Fibroblast of mammary gland (primary cell): ENCODE results near the gene B2M.

Experiments used
- DNase-seq: peaks from one replicate; pipeline ENCODE4 v3.0.0-alpha.2; 2010; ENCODE audit warnings: low read depth
- H3K4me3 ChIP-seq: 2 replicates; pipeline ENCODE4 v1.5.1; 2011; ENCODE audit warnings: low read depth, mild to moderate bottlenecking, low read length, moderate library complexity; ENCODE audit not compliant: control insufficient read depth
- CTCF ChIP-seq: conservative IDR thresholded peaks from 2 replicates; pipeline ENCODE4 v1.5.1; 2011; ENCODE audit warnings: low read depth, low read length, inconsistent platforms; ENCODE audit not compliant: control insufficient read depth, insufficient read depth

B2M gene

GRCh38 chr15:44706401-44706800, 4.9 kb upstream of the B2M start:
- no peak for TF ChIP-seq CTCF
- H3K4me3 ChIP-seq: no peak overlapping the region
- DNase-seq: no peak

- no peak overlapping the region for H3K4me3 ChIP-seq
- no peak for DNase-seq
- no peak for TF ChIP-seq CTCF
These were observed 4.2 kb upstream of the B2M start for GRCh38 chr15:44706946-44707636.

GRCh38 chr15:44710236-44711095, 851 bp upstream of the B2M start:
- peak; percentile 47 for TF ChIP-seq CTCF
- peak; percentile 48 for DNase-seq

GRCh38 chr15:44711743-44712345, 527 bp downstream of the B2M start:
- DNase-seq: peak; percentile 34
- H3K4me3 ChIP-seq: peak overlapping the region; percentile 99
- TF ChIP-seq CTCF: no peak

More at GRCh38 chr15:44710236-44711095, 851 bp upstream of the B2M start:
- H3K4me3 ChIP-seq: peak overlapping the region; percentile 99

- peak; percentile 92 for DNase-seq
- peak overlapping the region; percentile 99 for H3K4me3 ChIP-seq
- TF ChIP-seq CTCF: no peak
These were observed 1.2 kb downstream of the B2M start for GRCh38 chr15:44712346-44713005.
